Measurements from ENCODE around the gene LRRC4C. TPM values are rescaled to one million over a fixed set of nuclear protein-coding genes. Genes with fewer than 3 reads are reported as not detected.

The LRRC4C gene
- polyA plus RNA-seq, 1 experiment: not detected

- POLR2A ChIA-PET: no interaction called here
- no peak for TF ChIP-seq CTCF (IDR thresholded peaks at IDR 0.05; ENCODE audit: insufficient read depth, low read depth, low read length)
- CTCF ChIA-PET: no interaction called here
- no peak for DNase-seq (ENCODE audit: low read depth)
- no peaks in the 10 kb centered on the region for H3K27me3 ChIP-seq (ENCODE audit: control insufficient read depth, insufficient read depth, low read length)
- H3K4me3 ChIP-seq (ENCODE audit: low read depth, low read length): no peak overlapping the region
- H3K36me3 ChIP-seq (ENCODE audit: control insufficient read depth, insufficient read depth, low read length): no peaks in the 10 kb centered on the region
Observed at GRCh38 chr11:41346042-41346441, 113.4 kb downstream of the LRRC4C start.

GRCh38 chr11:41334007-41334933 is 125.2 kb downstream of the LRRC4C start:
- Histone ChIP-seq H3K4me3 (ENCODE audit: low read depth, low read length) (no peak overlapping the region), H3K36me3 (ENCODE audit: control insufficient read depth, insufficient read depth, low read length) (no peaks in the 10 kb centered on the region), H3K27me3 (ENCODE audit: control insufficient read depth, insufficient read depth, low read length) (no peaks in the 10 kb centered on the region)
- no peak for TF ChIP-seq CTCF (IDR thresholded peaks at IDR 0.05; ENCODE audit: insufficient read depth, low read depth, low read length)
- ChIA-PET POLR2A (no interaction called here), CTCF (no interaction called here)
- DNase-seq (ENCODE audit: low read depth): no peak

GRCh38 chr11:41333357-41333756 is 126.1 kb downstream of the LRRC4C start:
- TF ChIP-seq CTCF (IDR thresholded peaks at IDR 0.05; ENCODE audit: insufficient read depth, low read depth, low read length): no peak
- Histone ChIP-seq H3K27me3 (ENCODE audit: control insufficient read depth, insufficient read depth, low read length) (no peaks in the 10 kb centered on the region), H3K4me3 (ENCODE audit: low read depth, low read length) (no peak overlapping the region), H3K36me3 (ENCODE audit: control insufficient read depth, insufficient read depth, low read length) (no peaks in the 10 kb centered on the region)
- no peak for DNase-seq (ENCODE audit: low read depth)
- CTCF ChIA-PET: no interaction called here
- POLR2A ChIA-PET: no interaction called here

DNA sequence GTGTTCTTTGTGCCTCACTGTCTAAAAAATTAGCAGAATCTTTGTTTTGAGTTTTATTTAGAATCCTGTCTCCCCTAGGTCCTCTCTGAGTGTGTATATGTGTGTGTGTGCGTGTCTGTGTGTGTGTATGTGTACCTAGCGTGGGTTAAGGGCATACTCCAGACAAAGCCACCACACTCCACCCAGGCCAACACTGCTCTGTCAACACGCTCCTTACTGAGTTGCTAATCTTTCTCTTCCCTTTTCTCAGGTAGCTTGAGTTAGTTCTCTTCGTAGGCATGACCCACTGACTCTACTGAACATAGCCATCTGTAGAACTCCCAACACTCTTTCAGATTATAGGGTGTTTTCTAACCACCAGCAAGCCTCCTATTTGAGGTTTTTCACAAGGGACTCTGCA is 131.1 kb downstream of the LRRC4C start:
- no peaks in the 10 kb centered on the region for H3K36me3 ChIP-seq (ENCODE audit: control insufficient read depth, insufficient read depth, low read length)
- CTCF ChIA-PET: no interaction called here

DNA sequence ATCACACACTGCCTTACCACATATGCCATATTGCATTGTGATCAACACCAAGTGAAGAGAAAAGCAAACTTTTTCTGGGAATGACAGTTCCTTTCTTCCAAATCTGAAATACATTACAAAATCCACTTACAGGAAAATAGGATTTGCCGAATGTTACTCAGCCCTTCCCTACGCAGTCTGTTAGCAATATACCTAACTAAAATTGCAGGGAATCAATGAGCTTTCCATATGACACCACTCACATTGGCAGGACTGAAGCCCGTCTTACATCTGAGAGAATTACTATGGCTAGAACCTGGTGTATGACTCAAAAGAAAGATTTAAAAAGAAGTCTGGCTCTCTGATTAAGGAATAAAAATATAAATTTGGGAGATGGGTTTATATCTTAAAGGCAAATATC is 136.0 kb downstream of the LRRC4C start:
- ChIA-PET POLR2A (no interaction called here), CTCF (no interaction called here)
- TF ChIP-seq CTCF (IDR thresholded peaks at IDR 0.05; ENCODE audit: insufficient read depth, low read depth, low read length): no peak
- Histone ChIP-seq H3K4me3 (ENCODE audit: low read depth, low read length) (no peak overlapping the region), H3K27me3 (ENCODE audit: control insufficient read depth, insufficient read depth, low read length) (no peaks in the 10 kb centered on the region), H3K36me3 (ENCODE audit: control insufficient read depth, insufficient read depth, low read length) (no peaks in the 10 kb centered on the region)
- DNase-seq (ENCODE audit: low read depth): no peak

More for the DNA sequence above, 131.1 kb downstream of the LRRC4C start:
- H3K4me3 ChIP-seq (ENCODE audit: low read depth, low read length): no peak overlapping the region
- DNase-seq (ENCODE audit: low read depth): no peak
- POLR2A ChIA-PET: no interaction called here
- no peak for TF ChIP-seq CTCF (IDR thresholded peaks at IDR 0.05; ENCODE audit: insufficient read depth, low read depth, low read length)
- H3K27me3 ChIP-seq (ENCODE audit: control insufficient read depth, insufficient read depth, low read length): no peaks in the 10 kb centered on the region

All from BJ (cell line).